Subcutaneous abdominal adipose tissue (tissue), 5 donors: ENCODE measurements around the gene SCYGR1.

Experiments
- H3K27ac ChIP-seq: one replicate; pipeline ENCODE4 v1.7.0; 2013; ENCODE audit warnings: low read depth, mild to moderate bottlenecking, inconsistent platforms, low read length, moderate library complexity
- H3K27me3 ChIP-seq, 5 donors: one replicate each; pipeline ENCODE4 v1.7.0; 2013; ENCODE audit warnings: low read length in 5 of 5, inconsistent platforms in 1 of 5; ENCODE audit not compliant: control insufficient read depth in 5 of 5, insufficient read depth in 4 of 5
- H3K36me3 ChIP-seq, 5 donors: one replicate each; pipeline ENCODE4 v1.7.0; 2013; ENCODE audit warnings: low read length in 5 of 5; ENCODE audit not compliant: control insufficient read depth in 5 of 5, insufficient read depth in 5 of 5
- H3K4me1 ChIP-seq, 5 donors: one replicate each; pipeline ENCODE4 v1.7.0; 2013; ENCODE audit warnings: low read length in 5 of 5, mild to moderate bottlenecking in 3 of 5, moderate library complexity in 1 of 5; ENCODE audit not compliant: control insufficient read depth in 5 of 5, insufficient read depth in 5 of 5
- H3K4me3 ChIP-seq, 5 donors: one replicate each; pipeline ENCODE4 v1.7.0; 2013; ENCODE audit warnings: low read length in 5 of 5, low read depth in 1 of 5
- H3K9ac ChIP-seq, 5 donors: one replicate each; pipeline ENCODE4 v1.7.0; 2013; ENCODE audit warnings: low read length in 5 of 5, mild to moderate bottlenecking in 4 of 5, moderate library complexity in 3 of 5
- H3K9me3 ChIP-seq, 5 donors: one replicate each; pipeline ENCODE4 v1.7.0; 2013; ENCODE audit warnings: low read length in 5 of 5; ENCODE audit not compliant: control insufficient read depth in 5 of 5
- donor health status: healthy.
- donor health status: healthy.
- donor health status: healthy.
- donor health status: healthy.
- donor health status: healthy.

SCYGR1 gene

DNA sequence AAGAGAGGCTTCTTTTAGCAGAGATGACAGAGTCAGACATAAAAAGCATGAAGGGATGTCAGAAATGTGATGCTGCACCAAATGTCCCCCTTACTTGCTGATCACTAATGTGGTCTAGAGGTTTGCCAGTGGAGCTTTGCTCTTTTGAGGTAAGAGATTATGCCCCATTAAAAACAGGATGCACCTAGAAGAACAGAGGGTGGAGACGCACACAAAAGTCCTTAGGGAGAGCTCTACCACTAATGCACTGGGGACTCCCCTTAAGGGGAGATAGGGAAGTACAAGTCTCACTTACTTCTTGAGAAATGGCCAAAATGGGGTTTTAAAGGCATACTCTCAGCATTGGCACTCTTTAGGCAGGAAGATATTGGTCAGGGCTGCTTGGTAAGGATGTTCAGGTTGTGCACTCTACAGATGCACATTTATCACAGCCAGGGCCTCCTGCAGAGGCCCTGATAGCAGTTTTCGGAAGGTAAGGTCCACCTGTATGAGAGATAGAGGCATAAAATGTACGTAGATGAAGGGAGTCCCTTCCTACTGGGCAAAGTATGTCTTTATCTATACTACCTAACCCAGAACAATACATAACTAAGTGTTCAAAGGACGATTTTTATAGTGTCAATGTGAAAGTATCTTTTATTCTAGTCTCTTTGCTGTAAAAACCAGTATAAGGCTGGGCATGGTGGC is 17.0 kb upstream of the SCYGR1 start:
- H3K4me1 ChIP-seq: peaks cover 8 to 19% (median 15%) of the 10 kb centered on the region in 5 donors
- no peak overlapping the region for H3K4me3 ChIP-seq
- no peak overlapping the region for H3K9ac ChIP-seq
- no peaks in the 10 kb centered on the region for H3K9me3 ChIP-seq
- H3K27ac ChIP-seq: no peak overlapping the region
- H3K36me3 ChIP-seq: no peaks in the 10 kb centered on the region
- no peaks in the 10 kb centered on the region for H3K27me3 ChIP-seq

GRCh38 chr2:227402959-227403358 is 15.2 kb upstream of the SCYGR1 start:
- peaks cover 8 to 17% (median 15%) of the 10 kb centered on the region in 5 donors for H3K4me1 ChIP-seq
- H3K27ac ChIP-seq: no peak overlapping the region

DNA sequence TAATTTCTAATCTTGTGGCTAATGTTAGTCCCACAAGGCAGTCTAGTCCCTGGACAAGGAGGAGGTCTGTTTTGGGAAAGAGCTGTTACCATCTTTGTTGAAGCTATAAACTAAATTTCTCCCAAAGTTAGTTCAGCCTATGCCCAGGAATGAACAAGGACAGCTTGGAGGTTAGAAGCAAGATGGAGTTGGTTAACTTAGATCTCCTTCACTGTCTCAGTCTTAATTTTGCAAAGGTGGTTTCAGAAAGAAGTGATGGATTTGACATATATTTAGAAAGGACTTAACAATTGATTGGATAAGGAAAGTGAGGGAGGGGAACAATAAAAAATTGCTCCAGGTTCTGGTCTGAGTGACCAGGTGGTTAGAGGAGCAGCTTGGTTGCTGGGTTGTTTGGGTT is 14.6 kb upstream of the SCYGR1 start:
- Histone ChIP-seq H3K9ac (no peak overlapping the region), H3K4me3 (no peak overlapping the region), H3K36me3 (no peaks in the 10 kb centered on the region), H3K9me3 (no peaks in the 10 kb centered on the region), H3K27me3 (no peaks in the 10 kb centered on the region), H3K4me1 (peaks cover 8 to 16% (median 13%) of the 10 kb centered on the region in 5 donors), H3K27ac (no peak overlapping the region)

More at GRCh38 chr2:227402959-227403358, 15.2 kb upstream of the SCYGR1 start:
- Histone ChIP-seq H3K27me3 (no peaks in the 10 kb centered on the region), H3K4me3 (no peak overlapping the region), H3K9ac (no peak overlapping the region), H3K9me3 (no peaks in the 10 kb centered on the region), H3K36me3 (no peaks in the 10 kb centered on the region)

GRCh38 chr2:227401550-227401949 is 13.8 kb upstream of the SCYGR1 start:
- no peaks in the 10 kb centered on the region for H3K36me3 ChIP-seq
- H3K9ac ChIP-seq: no peak overlapping the region
- no peaks in the 10 kb centered on the region for H3K27me3 ChIP-seq
- no peak overlapping the region for H3K4me3 ChIP-seq
- no peaks in the 10 kb centered on the region for H3K9me3 ChIP-seq
- peaks cover 3 to 8% (median 8%) of the 10 kb centered on the region in 5 donors for H3K4me1 ChIP-seq
- H3K27ac ChIP-seq: no peak overlapping the region

DNA sequence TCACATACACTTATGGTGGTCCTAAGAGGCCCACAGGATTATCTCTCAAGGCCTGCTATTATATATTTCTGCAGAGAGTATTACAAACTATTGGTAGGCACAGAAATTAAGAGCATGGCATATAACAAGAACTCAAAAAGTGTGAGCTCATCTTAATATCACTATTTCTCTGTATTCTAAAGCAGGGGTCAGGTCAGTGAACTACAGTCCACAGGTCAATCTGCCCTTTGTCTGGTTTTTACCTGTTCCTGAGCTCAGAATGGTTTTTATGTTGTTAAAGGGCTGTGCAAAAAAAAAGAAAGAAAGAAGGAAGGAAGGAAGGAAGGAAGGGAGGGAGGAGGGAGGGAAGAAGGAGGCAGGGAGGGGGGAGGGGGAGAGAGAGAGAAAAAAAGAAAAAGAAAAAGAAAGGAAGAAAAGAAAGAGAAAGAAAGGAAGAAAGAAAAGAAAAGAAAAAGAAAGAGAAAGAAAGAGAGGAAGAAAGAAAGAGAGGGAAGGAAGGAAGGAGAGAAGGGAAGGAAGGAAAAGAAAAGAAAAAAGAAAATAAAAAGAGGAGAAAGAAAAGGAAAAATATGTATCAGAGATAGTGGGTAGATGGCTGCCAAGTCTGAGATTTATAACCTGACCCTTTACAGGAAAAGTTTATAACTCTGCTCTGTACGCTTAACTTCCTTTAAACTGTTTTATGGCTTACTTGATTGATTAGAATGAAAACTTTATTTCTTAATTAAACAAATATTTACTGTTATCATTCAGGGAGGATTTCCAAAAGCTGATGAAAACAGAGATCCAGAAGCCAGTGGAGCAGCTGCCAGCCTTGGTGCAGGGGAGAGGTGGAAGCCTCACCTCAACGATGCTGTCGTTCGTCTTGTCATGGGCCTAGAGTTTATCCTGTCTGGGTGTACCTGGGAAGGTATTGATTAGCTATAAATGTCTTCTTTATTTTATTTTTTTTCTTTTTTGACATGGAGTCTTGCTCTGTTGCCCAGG is 11.2 kb upstream of the SCYGR1 start:
- peak overlapping the region in 1 of 5 donors; percentile 30 for H3K9ac ChIP-seq
- no peaks in the 10 kb centered on the region for H3K9me3 ChIP-seq
- H3K4me1 ChIP-seq: no peaks in the 10 kb centered on the region
- no peaks in the 10 kb centered on the region for H3K36me3 ChIP-seq
- H3K27ac ChIP-seq: no peak overlapping the region
- no peak overlapping the region for H3K4me3 ChIP-seq
- H3K27me3 ChIP-seq: no peaks in the 10 kb centered on the region

DNA sequence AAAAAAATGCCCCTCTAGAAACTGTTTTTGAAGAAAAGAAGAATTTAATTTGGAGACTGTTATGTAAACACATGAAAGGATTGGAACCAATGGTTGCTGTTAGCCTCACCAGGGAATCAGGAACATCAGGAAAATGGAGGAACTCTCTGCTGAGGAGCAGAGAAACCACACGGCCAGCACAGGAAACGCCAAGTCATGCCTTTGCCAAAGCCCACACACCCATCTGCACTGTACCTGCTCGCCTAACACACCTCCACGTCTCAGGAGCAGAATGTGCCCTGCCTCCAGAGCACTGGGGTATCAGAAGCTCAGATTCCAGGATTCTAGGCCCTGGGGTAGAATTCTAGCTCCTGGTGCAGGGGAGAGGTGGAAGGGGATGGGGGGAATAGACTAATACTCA is 9.8 kb upstream of the SCYGR1 start:
- H3K27me3 ChIP-seq: no peaks in the 10 kb centered on the region
- no peaks in the 10 kb centered on the region for H3K9me3 ChIP-seq
- H3K9ac ChIP-seq: no peak overlapping the region
- no peak overlapping the region for H3K4me3 ChIP-seq
- no peaks in the 10 kb centered on the region for H3K36me3 ChIP-seq
- peaks cover 0 to 6% (median 0%) of the 10 kb centered on the region in 5 donors for H3K4me1 ChIP-seq
- H3K27ac ChIP-seq: no peak overlapping the region

DNA sequence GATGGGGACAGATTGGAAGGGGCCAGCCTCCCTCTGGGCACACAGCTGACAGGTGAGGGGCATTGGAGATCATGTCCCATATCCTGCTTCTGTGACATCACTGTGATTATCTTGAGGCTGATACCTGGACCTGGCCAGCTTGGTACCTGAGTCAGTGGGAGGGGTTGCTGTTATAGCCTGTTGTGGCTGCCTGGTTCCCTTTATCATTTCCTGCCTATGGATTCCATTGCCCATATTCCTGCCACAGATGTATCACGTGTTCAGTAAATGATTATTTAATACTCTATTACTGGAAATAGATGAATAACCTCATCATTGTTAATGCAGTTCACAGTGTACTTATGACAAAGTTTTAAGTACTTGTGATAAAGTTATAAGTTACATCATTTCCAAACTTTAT is 7.8 kb upstream of the SCYGR1 start:
- Histone ChIP-seq H3K4me3 (no peak overlapping the region), H3K36me3 (no peaks in the 10 kb centered on the region), H3K4me1 (peaks cover 0 to 6% (median 0%) of the 10 kb centered on the region in 5 donors), H3K9ac (no peak overlapping the region), H3K9me3 (no peaks in the 10 kb centered on the region), H3K27me3 (no peaks in the 10 kb centered on the region), H3K27ac (no peak overlapping the region)

GRCh38 chr2:227394401-227394800 is 6.7 kb upstream of the SCYGR1 start:
- no peak overlapping the region for H3K27ac ChIP-seq
- no peaks in the 10 kb centered on the region for H3K9me3 ChIP-seq
- H3K27me3 ChIP-seq: no peaks in the 10 kb centered on the region
- H3K9ac ChIP-seq: no peak overlapping the region
- no peak overlapping the region for H3K4me3 ChIP-seq
- peaks cover 0 to 6% (median 0%) of the 10 kb centered on the region in 5 donors for H3K4me1 ChIP-seq
- no peaks in the 10 kb centered on the region for H3K36me3 ChIP-seq

- Histone ChIP-seq H3K9ac (no peak overlapping the region), H3K9me3 (peaks cover 0 to 5% (median 0%) of the 10 kb centered on the region in 5 donors), H3K27me3 (no peaks in the 10 kb centered on the region), H3K36me3 (no peaks in the 10 kb centered on the region), H3K27ac (no peak overlapping the region), H3K4me3 (no peak overlapping the region), H3K4me1 (peaks cover 0 to 6% (median 0%) of the 10 kb centered on the region in 5 donors)
These were observed 2.9 kb upstream of the SCYGR1 start for GRCh38 chr2:227390468-227391256.
